GM23248 (cell line): ENCODE measurements around the gene RANBP3L.

Experiments used
- EZH2 ChIP-seq: fragments of 200-600 bp; sonication (generic); IDR thresholded peaks from 2 replicates; pipeline ENCODE4 v1.6.1; 2018; ENCODE audit warnings: antibody characterized with exemption, mild to moderate bottlenecking; ENCODE audit not compliant: insufficient read depth, poor library complexity, severe bottlenecking
- EZH2phosphoT487 ChIP-seq: fragments of 200-600 bp; sonication (generic); IDR thresholded peaks from 2 replicates; pipeline ENCODE4 v1.6.1; 2018; ENCODE audit warnings: antibody characterized with exemption, moderate library complexity, mild to moderate bottlenecking, low read depth; ENCODE audit not compliant: insufficient read depth

GRCh38 chr5:36217988-36218387 is 83.7 kb downstream of the RANBP3L start:
- no peak for TF ChIP-seq EZH2
- no peak for TF ChIP-seq EZH2phosphoT487
